GM21786 (cell line): ENCODE data around the gene TACC2.

Experiments
- ATAC-seq: cut with Tn5 transposase; IDR thresholded peaks from one replicate; pipeline ENCODE4 v1.9.1; 2021; ENCODE audit not compliant: unreplicated experiment

TACC2 gene

DNA sequence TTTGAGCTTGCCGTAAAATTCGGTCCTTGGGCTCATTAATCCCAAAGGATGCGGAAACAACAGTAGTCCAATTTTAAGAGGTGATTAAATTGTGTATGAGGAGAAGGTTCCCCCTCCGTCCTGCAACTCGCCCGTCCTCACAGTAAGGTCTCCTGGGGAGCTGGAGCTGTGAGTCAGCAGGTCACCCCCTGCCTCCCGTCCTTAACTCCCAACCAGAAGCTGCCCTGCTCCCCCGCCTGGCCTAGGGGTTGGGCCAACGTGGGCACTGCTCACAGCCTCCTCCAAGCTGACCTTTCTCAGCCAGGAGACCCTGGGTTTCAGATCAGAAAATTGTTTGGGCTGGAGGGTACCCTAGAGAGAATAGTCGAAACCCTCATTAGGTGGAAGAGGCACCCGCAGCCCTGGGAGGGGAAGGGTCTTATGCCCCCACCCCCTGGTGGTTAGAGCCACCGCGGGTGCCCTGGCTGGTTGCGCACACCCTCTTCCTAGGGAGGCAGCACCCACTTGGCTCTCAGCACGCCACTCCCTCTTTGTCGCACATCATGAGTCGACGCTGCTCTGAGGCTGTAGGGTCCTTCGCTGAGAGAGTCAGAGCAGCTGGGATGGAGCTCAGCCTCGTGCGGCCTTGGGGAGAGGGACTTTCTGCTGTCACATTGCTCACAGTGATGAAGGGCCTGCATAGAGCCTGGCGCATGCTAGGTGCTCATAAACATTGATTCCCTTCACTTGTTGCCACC is 131.2 kb downstream of the TACC2 start:
- no peak for ATAC-seq

DNA sequence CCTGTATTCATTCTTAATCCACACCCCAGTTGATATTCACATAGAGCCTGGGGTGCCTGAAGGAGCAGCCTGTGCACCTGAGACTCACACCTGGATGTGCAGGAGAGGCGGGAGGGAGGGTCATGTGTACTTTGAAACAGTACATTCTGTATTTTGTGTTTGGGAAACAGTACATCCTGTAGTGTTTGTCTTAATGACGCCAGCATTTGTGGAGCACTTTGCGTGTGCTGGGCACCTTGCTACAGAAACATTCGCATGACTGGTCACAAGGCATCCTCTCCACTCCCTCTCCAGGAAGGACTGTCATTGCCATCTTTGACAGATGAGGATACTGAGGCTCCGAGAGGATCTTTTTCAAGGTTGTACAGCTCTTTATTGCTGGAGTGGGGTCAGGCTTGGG is 132.1 kb downstream of the TACC2 start:
- ATAC-seq: no peak

DNA sequence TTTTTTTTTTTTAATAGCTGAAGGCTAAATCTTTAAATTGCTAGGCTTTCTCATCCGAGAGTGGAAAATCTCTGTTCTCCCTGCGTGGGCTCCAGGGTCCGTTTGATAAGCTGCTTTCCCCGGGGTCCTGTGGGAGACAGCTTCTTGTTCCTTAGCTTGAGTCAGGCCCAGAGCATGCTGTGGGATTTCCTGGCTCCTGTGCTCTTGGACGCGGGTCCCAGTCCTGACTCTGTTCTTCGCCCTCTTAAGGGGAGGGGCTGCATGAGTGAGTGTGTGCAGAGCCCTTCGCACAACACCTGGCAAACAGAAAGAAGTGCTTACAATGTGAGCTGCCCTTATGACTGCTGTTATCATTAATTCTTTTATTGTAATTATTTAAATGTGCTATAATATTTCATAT is 133.5 kb downstream of the TACC2 start:
- ATAC-seq: no peak

DNA sequence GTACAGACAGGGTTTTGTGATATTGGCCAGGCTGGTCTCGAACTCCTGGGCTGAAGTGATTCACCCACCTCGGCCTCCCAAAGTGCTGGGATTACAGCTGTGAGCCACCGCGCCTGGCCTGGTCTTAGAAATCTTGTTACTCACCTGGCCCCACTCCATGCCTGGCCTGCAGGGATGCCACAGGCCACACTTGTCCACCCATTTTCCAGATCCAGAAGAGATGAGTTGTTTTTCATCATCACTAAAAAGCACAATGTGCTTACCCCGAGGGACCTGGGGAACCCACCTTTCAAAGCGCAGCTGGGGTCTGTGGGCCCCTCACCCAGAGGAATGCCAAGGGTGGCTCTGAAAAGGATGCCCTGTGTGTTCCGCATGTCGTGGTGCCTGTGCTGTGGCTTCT is 134.2 kb downstream of the TACC2 start:
- no peak for ATAC-seq

DNA sequence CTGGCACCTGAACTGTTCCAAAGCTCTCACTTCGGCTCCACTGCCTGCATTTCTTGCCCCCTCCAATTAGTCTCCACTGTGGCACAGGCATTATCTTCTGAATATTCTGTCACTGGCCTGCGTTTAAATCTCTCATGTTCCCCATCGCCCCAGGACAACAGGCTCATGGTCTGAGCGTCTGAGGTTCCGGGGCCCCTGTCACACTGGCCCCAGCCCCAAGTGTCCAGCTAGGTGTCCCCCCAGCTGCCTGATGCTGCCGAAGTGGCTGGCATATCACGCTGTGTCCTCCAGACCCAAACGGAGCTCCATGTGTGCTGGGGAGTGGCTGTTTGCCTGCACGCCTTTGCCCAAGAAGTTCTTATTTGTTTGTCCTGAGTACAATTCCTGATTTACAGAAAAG is 135.4 kb downstream of the TACC2 start:
- no peak for ATAC-seq

DNA sequence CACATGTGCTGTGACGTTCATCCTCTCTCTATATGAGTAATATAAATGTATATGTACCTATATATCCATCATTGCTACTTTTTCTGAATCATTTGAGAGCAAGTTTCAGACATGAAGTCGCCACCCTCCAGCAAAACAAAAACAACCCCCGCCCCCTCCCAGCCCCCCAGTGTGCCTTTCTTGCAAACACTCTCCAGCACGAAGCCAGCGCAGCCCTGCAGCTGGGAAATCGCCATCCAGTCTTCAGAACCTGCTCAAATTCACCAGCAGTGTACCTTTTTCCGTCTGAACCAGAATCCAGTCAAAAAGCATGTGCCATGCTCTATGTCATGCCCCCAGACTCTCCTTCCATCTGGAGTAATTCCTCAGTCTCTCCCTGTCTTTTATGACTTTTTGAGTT is 135.8 kb downstream of the TACC2 start:
- ATAC-seq: no peak

DNA sequence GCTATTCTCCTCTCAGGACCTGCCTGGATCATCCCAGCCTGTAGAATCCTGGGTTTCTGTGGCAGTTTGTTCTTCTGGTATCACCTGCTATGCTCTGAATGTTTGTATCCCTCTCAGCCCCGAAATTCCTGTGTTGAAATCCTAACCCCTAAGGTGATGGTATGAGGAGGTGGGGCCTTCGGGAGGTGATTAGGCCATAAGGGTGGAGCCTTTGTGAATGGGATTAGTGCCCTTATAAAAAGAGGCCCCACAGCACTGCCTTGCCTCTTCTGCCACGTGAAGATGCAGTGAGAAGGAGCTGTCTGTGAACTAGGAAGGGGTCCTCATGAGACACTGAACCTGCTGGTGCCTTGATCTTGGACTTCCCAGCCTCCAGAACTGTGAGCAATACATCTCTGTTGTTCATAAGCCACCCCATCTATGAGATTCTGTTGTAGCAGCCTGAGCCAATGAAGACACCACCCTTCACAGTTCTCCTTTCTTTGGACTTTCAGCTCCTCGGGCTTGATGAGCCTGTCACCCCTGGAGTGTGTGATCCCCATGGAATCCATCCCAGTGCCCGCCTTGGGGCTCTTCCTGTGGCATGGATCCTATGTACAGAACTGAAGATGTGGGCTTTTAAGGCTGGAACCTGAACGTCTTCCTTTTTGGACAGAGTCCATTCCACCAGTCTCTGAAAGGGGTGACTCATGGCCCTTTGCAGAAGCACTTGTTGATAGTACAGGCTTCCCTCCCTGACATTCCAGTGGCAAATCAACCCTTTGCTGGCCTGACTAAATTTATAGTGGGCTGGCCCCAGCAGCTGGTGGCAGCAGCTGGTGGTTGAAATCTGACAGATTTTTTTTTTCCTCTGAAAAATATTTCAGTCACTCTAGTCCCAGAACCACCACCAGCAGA is 138.0 kb downstream of the TACC2 start:
- no peak for ATAC-seq

DNA sequence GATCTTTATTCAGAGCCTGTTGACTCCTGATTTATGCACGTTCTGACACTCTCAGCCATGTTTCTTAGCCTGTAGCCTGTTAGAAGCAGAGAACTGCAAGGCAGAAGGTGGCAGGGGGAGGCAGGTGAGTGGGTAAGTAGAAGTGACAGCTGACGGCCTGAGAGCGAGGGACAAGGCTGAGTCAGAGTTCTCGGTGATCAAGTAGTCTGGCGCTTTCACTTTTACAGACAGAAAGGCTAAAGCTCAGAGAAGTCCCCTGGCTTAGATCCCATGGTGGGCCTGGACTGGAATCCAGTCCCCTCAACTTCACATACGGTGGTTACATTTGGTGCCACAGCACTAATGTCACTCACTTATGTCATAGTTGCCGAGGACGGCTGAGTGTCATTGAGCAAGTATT is 139.0 kb downstream of the TACC2 start:
- no peak for ATAC-seq

DNA sequence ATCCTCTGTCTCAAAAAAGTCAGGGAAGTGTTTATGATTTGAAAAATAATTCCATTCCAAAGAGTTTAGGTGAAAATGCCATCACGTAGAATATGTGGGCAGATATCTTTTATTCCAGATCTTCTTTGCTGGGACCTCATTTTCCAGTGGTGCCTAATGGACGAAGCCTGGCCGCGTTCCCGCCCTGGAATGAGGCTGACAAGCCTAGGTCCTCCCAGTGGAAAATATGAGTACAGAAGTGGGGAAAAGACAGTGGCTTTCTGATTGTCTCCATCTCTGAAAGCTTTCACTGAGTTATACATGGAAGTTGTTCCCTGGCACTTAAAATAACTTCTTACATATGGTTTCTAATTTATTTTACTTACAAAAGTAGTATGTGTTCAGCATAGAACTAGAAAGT is 139.4 kb downstream of the TACC2 start:
- ATAC-seq: no peak

DNA sequence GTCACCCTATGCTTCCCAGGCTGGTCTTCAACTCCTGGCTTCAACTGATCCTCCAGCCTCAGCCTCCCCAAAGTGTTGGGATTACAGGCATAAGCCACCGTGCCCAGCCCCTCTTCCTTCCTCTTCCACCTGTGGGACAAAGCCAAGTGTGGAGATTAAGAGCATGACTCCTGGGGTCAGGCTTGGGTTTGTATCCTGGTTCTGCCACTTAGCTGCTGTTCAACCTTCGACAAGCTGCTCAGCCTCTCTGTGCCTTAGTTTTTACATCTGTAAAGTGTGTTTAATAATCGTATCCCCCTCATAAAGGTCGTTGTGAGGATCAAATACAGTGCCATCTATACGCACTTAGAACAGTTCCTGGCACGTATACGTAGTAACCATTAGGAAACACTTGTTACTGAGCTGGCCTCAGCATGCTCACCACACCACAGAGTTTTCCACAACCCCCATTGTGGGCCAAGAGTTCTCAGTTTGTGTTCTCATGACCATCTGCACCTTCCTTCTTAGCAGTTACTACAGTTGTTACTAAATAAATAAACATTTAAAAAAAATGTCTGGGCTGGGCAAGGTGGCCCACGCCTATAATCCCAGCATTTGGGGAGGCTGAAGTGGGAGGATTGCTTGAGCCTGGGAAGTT is 141.6 kb downstream of the TACC2 start:
- no peak for ATAC-seq

DNA sequence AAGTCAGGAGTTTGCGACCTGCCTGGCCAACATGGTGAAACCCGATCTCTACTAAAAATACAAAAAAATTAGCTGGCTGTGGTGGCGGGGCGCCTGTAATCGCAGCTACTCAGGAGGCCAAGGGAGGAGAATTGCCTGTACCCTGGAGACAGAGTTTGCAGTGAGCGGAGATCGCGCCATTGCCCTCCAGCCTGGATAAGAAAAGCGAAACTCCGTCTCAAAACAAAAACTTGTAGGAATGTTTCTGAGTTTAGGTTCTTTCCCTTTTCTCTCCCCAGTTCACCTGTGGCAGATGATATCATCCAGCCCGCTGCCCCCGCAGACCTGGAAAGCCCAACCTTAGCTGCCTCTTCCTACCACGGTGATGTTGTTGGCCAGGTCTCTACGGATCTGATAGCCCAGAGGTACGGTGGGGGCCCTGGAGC is 143.4 kb downstream of the TACC2 start:
- ATAC-seq: no peak

DNA sequence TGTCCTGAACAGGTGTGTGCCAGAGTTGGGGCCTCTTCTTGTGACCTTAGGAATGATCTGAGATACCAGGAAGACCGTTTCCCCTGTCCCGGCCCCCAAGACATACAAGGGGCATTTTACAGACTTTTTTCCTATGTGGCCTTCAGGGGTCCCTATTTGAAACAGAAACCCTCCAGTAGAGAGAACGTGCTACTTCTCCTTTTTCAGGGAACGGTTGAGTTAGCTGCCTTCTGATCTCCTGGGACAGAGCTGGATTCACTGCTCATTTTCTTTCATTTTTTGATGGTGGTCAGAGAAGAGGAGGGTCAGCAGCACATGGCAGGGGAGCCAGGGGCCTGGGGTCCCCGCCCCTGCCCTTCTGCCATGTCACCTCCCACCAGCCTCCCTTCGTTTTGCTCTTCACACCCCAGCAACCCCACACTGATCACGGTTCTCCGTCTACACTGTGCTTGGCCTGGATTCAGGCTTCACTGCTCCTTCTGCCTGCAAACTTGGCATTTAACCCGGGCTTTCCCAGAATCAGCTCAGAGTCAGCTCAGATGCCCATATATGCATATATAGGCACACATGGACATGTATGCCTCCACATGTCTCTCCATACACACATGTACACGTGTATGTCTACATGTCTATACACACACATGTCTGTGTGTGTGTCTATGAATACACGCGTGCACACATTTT is 144.1 kb downstream of the TACC2 start:
- no peak for ATAC-seq

DNA sequence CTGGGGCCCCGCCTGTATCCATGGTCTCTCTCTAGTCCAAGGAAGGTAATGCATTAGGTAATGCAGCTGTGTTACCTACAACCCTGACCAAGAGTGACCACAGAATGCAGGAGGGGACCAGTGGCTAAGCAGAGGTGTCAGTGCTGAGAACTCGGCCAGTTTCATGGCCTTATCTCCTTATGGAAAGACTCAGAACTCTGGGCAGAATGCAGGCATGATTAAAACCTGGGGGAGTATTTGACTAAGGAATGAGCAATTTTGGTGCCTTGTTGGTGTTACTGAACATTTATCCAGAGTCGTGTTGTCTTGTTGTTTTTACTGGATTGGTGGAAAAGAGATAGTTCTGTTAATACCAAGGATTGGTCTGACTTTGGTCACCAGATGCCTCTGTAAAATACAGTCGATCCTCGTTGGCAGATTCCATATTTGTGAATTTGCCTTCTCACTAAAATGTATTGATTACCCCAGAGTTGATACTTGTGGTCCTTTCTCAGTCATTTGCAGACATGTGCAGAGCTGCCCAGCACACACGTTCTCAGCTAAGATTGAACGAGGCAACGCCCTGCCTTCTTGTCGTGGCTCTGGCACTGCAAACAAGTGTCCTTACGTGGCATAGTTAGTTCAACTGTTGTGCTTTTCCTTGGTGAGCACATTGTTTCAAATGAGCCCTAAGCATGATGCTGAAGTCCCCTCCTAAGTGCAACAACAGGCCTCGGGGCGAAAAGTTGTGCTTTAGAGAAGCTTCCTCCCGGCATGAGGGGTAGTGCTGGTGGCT is 146.5 kb downstream of the TACC2 start:
- no peak for ATAC-seq

DNA sequence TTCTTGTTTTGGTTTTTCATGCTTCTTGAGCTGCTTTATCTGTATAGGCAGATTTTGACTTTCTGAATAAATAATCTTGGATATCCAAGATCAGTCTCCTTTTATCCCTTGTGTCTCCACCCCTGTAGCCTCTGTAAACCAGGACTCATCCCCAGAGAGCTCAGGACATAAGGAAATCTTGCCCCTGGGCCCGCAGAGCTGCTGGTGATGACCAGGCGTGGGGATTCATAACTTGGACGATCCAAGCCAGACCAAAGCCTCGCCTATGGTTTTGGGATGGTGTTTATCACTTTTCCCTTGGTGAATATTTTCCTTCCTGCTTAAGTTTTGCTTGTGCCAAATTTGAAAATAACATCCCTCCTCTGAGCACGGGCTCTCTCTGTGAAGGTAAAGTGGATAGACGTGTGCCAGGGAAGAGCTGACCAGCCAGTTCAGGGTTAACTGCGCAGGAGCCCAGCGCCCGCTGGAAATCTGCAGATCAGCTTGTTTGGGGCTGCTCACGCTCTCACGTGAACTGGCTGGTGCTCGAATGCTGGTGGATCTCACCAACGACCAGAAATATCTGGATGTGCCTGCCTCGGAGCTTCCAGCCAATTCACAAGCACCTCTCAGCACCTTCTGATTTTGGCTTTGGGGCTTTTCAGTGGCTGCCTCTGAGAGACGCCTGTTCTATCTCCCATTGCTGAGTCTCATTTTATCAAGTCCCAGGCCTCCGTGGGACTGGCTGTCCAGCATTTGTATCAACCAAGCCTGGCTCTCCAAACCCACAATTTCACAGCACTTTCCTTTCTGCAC is 150.1 kb downstream of the TACC2 start:
- ATAC-seq: no peak

DNA sequence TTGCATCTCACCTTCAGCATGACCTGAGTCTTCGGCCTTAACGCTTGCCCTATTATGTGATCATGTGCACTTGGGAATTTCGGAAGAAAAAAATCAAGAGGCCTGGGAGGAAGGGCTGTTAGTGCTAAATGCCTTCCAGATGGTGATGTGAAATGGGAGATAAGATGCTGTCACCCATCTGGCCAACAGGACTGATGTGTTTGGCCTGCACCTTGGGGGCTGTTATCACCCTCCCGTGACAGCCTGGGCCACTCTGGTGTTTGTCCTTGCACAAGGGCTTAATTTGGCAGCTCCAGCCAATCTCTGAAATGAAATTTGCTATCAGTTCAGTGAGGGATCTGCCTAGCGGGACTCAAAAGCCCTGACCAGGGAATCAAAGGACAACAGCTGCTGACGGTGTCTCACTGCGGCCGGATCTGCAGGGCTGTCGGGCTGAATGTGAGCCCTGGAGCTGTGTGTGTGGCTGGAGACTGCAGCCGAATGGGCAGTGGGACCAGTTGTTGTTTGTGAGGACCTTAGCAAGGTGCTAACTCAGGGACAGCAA is 150.7 kb downstream of the TACC2 start:
- no peak for ATAC-seq

DNA sequence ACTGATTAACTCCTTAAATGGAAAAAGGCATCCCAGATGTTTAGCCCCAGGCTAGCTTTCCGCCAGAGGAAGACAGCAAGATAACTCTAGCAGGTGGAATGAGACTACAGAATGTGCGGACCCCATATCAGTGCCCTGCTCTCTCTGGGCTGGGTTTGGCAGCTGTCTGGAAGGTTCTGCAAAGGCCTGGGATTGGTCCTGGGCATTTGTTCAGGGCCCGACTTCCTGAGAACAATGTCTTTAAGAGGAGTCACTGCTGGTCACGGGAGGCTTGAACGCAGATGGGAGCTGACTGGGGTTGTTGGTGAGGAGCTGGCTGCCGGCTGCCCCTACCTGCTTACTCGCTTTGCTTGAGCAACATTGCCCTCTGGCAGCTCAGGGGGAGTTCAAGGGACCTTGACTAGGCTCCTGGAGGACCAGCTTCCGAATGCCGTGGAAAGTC is 151.5 kb downstream of the TACC2 start:
- no peak for ATAC-seq

DNA sequence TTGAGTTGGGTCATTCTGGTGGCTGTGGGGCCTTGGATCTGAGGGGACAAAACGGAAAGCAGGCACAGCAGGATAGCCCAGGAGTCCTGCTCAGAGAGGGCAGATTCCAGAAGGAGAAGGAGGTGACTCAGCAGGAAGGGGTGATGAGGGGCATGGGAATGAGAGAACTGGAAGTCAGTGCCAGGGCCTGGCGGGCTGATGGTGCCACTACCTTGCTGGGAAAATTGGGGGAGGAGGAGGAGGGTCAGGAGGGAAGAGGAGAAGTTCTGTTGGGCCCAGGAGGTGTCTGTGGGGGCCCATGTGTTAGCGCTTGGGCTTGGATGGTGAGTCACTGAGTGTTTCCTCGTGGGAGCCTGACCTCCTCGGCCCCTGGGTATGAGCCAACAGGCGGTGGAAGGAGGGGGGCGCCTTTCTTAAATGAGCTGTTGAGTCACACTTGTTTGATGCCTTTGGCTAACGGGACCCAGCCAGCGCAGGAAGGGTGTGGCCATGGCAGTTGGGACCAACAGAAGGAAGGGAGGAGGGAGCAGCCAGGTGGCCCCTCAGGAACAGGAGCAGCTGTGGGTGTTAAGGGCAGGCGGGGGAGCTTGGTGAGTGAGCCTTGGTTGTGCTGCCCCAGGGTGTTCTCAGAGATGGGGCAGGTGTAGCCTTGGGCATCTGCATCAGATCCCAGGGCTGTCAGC is 152.1 kb downstream of the TACC2 start:
- ATAC-seq: no peak

DNA sequence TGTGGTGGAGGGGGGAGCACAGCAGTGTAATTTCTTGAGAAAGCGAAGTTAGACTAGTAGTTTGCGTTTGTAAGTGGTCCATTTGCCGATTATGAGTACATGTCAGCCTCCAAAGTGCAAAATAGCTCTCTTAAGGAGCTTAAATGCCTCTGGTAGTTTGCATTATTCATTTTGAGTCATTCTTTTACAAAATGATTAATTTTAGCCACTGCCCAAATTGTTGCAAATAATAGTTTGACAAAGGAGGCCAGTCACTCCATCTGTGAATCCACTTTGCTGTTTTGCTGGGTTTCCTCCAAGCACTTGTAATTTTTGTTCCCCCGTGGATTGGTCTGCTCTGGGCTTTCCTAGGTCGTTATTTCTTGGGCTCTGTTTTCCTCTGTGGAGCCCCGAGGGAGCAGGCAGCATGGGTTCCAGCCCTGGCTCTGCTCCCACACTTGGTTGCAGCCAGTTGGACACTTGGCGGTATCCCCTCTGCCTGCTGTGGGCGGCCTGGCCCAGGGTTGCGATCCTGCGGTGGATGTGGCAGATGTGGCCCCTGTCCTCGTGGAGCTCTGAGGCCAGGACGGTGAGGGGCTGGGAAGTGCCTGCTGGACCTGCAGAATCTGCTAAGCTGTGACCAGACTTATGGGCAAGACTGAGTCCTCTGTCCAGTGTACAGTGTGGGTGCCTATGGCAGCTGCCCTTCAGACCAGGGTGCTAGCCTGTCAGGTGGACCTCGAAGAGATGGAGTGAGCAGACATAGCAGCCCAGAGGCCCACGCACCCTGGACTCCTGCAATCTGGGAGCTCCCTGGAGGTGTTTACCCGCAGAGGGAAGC is 153.1 kb downstream of the TACC2 start:
- no peak for ATAC-seq
